HepG2 (cell line): ENCODE data around the gene RRP8. TPM values are rescaled to one million over a fixed set of nuclear protein-coding genes. Genes with fewer than 3 reads are reported as not detected.

Experiments used
- ATAC-seq: fragments of 200-7000 bp; cut with Tn5 transposase; 3 replicates; pipeline ENCODE4 v1.9.1; 2020; ENCODE audit warnings: mild to moderate bottlenecking, moderate library complexity
- BruUV-seq: library from RNA; stranded (reverse); fragments of 400-500 nt; replicated peaks from 2 replicates; lab custom pipeline; 2021; lab: Mats Ljungman, UMichigan
- CTCF ChIA-PET: fragments of 300-600 bp; formaldehyde crosslinking; extraction: SDS; loops from one replicate; lab custom pipeline; 2021; ENCODE audit warnings: low total read pairs, inconsistent platforms, low intra/inter-chr PET ratio; lab: Yijun Ruan, JAX
- POLR2A ChIA-PET: fragments of 350-600 bp; sonication (Branson Sonifier 250); formaldehyde crosslinking; loops from one replicate; lab custom pipeline; 2020; ENCODE audit warnings: antibody characterized with exemption, inconsistent platforms; lab: Yijun Ruan, JAX
- DNase-seq: peaks from one replicate; pipeline ENCODE4 v3.0.0-alpha.2; 2015; ENCODE audit warnings: low spot score
- FAIRE-seq: peaks from 3 replicates; lab custom pipeline; 2011; peaks lifted over from hg19 to GRCh38; lab: Jason Lieb, UNC
- H2AFZ ChIP-seq: one replicate; pipeline ENCODE4 v1.6.1; 2011; ENCODE audit warnings: low read length, inconsistent platforms
- H3K27ac ChIP-seq: fragments of 300-600 bp; 3 replicates; pipeline ENCODE4 v1.8.0; 2011; ENCODE audit warnings: mixed run types, mild to moderate bottlenecking, mixed read lengths, low read length, inconsistent platforms; ENCODE audit not compliant: insufficient read depth; ENCODE audit errors: extremely low read length
- H3K27me3 ChIP-seq, 2 experiments: fragments of 200-600 bp in 1 of 2; 2 replicates in 1 of 2; 3 replicates in 1 of 2; pipeline versions ENCODE4 v1.6.0 to v1.8.0; 2011; ENCODE audit warnings: low read length in 2 of 2, mild to moderate bottlenecking in 2 of 2, moderate library complexity in 2 of 2, inconsistent platforms in 1 of 2; ENCODE audit not compliant: insufficient read depth in 2 of 2, control insufficient read depth in 1 of 2
- H3K36me3 ChIP-seq, 2 experiments: fragments of 200-600 bp in 1 of 2; replicated peaks in 1 of 2; 2 replicates in 1 of 2; 3 replicates in 1 of 2; pipeline versions ENCODE4 v1.5.1 to v1.8.0; 2011; ENCODE audit warnings: low read length in 2 of 2, inconsistent platforms in 1 of 2; ENCODE audit not compliant: insufficient read depth in 2 of 2, control insufficient read depth in 1 of 2
- H3K4me1 ChIP-seq: 2 replicates; pipeline ENCODE4 v1.5.1; 2012; ENCODE audit warnings: low read length, inconsistent platforms; ENCODE audit not compliant: insufficient read depth
- H3K4me2 ChIP-seq: 2 replicates; pipeline ENCODE4 v1.6.0; 2011; ENCODE audit warnings: low read depth, low read length, inconsistent platforms
- H3K4me3 ChIP-seq, 3 experiments: fragments of 200-600 bp in 1 of 3; sonication (generic), shearing (Covaris generic) in 1 of 3; replicated peaks in 1 of 3; 2 replicates each; pipeline ENCODE4 v1.5.1; 2011 to 2016; ENCODE audit warnings: low read length in 3 of 3, inconsistent platforms in 2 of 3, low read depth in 2 of 3, mild to moderate bottlenecking in 2 of 3, control low read depth in 1 of 3, mixed read lengths in 1 of 3; ENCODE audit not compliant: insufficient read depth in 1 of 3
- H3K79me2 ChIP-seq: one replicate; pipeline ENCODE4 v1.6.1; 2011; ENCODE audit warnings: low read length, inconsistent platforms; ENCODE audit not compliant: insufficient read depth
- H3K9ac ChIP-seq: 2 replicates; pipeline ENCODE4 v1.6.0; 2011; ENCODE audit warnings: mild to moderate bottlenecking, low read depth, low read length, inconsistent platforms; ENCODE audit not compliant: insufficient read depth
- H3K9me3 ChIP-seq: 2 replicates; pipeline ENCODE4 v1.5.1; 2012; ENCODE audit warnings: mild to moderate bottlenecking, low read length
- H4K20me1 ChIP-seq: 2 replicates; pipeline ENCODE4 v1.6.0; 2011; ENCODE audit warnings: inconsistent platforms, mild to moderate bottlenecking, low read length, moderate library complexity; ENCODE audit not compliant: insufficient read depth
- GLI4 ChIP-seq: sonication (generic); formaldehyde crosslinking; IDR thresholded peaks from 2 replicates; pipeline ENCODE4 v1.5.1; 2020; ENCODE audit warnings: missing genetic modification reagents, mild to moderate bottlenecking, moderate library complexity, borderline replicate concordance
- ISX ChIP-seq: sonication (generic); formaldehyde crosslinking; conservative IDR thresholded peaks from 2 replicates; pipeline ENCODE4 v1.5.0; 2020; ENCODE audit warnings: missing genetic modification reagents
- NRL ChIP-seq: sonication (generic); formaldehyde crosslinking; IDR thresholded peaks from 2 replicates; pipeline ENCODE4 v1.5.0; 2020; ENCODE audit warnings: missing genetic modification reagents, mild to moderate bottlenecking, moderate library complexity, borderline replicate concordance
- POLR2A ChIP-seq, 2 experiments: IDR thresholded peaks; 2 replicates each; pipeline ENCODE4 v1.6.1; 2011; ENCODE audit warnings: low read depth in 2 of 2, low read length in 2 of 2, mild to moderate bottlenecking in 1 of 2, moderate library complexity in 1 of 2; ENCODE audit not compliant: insufficient read depth in 1 of 2
- SAFB2 ChIP-seq: sonication (generic); formaldehyde crosslinking; IDR thresholded peaks from 2 replicates; pipeline ENCODE4 v1.5.1; 2020; ENCODE audit warnings: missing genetic modification reagents, low read depth, mild to moderate bottlenecking, borderline replicate concordance
- WGBS: methylation state at CpG from one replicate; pipeline ENCODE4 v1.1.6; 2017; ENCODE audit warnings: low lambda C conversion rate; 5-methylcytosine and 5-hydroxymethylcytosine counted together
- in situ Hi-C: cut with HindIII; loops from 2 replicates; pipeline ENCODE4 v1.10.0; 2017; ENCODE audit warnings: low pct_unique_long_range_greater_than_20kb; ENCODE audit not compliant: extremely low pct_ligation_motif_present
- intact Hi-C: fragments of 100-400 bp; cut with micrococcal nuclease; formaldehyde crosslinking; loops from one replicate; pipeline ENCODE4 v1.10.0; 2022; ENCODE audit not compliant: unreplicated experiment
- polyA plus RNA-seq, 8 experiments: library from polyadenylated mRNA; depleted of rRNA in 3 of 8; stranded (reverse) in 7 of 8; unstranded in 1 of 8; fragments of >200 nt; fragmentation: Illumina TruSeq in 4 of 8; extraction: Trizol in 4 of 8; gene quantifications; 2 replicates each; pipeline versions ENCODE4 v1.2.1 to v1.2.3, GENCODE V29; 2011 to 2016; ENCODE audit warnings: low read depth in 4 of 8, missing spikeins in 1 of 8, mixed read lengths in 1 of 8; ENCODE audit not compliant: insufficient read depth in 1 of 8
- total RNA-seq, 5 experiments: library from RNA; depleted of rRNA; stranded (reverse); fragments of >200 nt; fragmentation: Illumina TruSeq; extraction: Trizol; gene quantifications; 2 replicates each; pipeline ENCODE4 v1.2.3, GENCODE V29; 2016; ENCODE audit warnings: low read depth in 1 of 5
- TF ChIP-seq, protein P1 (sequence below): sonication (generic); IDR thresholded peaks from 2 replicates; pipeline ENCODE4 v1.6.1; 2016; ENCODE audit warnings: low read depth, borderline replicate concordance

RRP8 gene
- total and polyA plus RNA-seq, 2 of the 13 experiments (the other 11 are each of a cell fraction or from before 2014, with no cell fraction given) = 7.2 to 21.6 TPM

DNA sequence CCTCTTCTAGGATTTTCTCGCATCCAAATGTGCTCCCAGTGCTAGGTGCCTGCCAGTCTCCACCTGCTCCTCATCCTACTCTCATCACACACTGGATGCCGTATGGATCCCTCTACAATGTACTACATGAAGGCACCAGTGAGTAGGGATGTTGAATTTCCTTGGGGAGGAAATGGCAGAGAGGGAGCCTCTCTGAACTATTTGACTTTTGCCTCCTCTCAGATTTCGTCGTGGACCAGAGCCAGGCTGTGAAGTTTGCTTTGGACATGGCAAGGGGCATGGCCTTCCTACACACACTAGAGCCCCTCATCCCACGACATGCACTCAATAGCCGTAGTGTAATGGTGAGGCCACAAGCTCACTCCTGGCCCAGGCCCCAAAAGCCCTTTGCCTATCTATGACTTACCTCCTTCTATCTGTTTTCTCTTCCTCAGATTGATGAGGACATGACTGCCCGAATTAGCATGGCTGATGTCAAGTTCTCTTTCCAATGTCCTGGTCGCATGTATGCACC, 6.1 kb upstream of the RRP8 start:
- FAIRE-seq (no peak), ATAC-seq (no peak), DNase-seq (no peak)
- H3K4me2 ChIP-seq = no peak overlapping the region
- ChIA-PET POLR2A (interaction anchor here (2.1 kb wide), 1 partner anchor 9 kb away, joined by 6 read pairs; the partner anchor contains the start of gene TPP1), CTCF (no interaction called here)
- no peak overlapping the region for H3K9ac ChIP-seq
- H3K4me1 ChIP-seq = peaks cover 61% of the 10 kb centered on the region
- BruUV-seq = no TSS peak
- in situ Hi-C loops (loop anchor here (10.0 kb wide), 1 partner anchor 125 kb away; the partner anchor contains the start of genes ARFIP2 and TIMM10B), intact Hi-C loops (loop anchor here (5.0 kb wide), 1 partner anchor 127 kb away; the partner anchor contains the start of genes ARFIP2 and TIMM10B)
- no peak overlapping the region for H3K4me3 ChIP-seq
- no peak overlapping the region for H3K27ac ChIP-seq
- no peaks in the 10 kb centered on the region for H4K20me1 ChIP-seq
- H2AFZ ChIP-seq = no peak overlapping the region
- no peak for TF ChIP-seq SAFB2 (CRISPR knock-in tag)
- no peak for TF ChIP-seq NRL (CRISPR knock-in tag)
- no peak for TF ChIP-seq GLI4 (CRISPR knock-in tag)
- 0 out of 4 replicates have a peak, but pooled peaks of 1 of the 2 experiments have one; percentile 11 for TF ChIP-seq POLR2A (IDR thresholded peaks at IDR 0.05; ENCODE audit: insufficient read depth in 1 of 2, low read depth in 2 of 2, low read length in 2 of 2)
- no peak for TF ChIP-seq ISX (CRISPR knock-in tag)
- TF ChIP-seq, protein P1, sequence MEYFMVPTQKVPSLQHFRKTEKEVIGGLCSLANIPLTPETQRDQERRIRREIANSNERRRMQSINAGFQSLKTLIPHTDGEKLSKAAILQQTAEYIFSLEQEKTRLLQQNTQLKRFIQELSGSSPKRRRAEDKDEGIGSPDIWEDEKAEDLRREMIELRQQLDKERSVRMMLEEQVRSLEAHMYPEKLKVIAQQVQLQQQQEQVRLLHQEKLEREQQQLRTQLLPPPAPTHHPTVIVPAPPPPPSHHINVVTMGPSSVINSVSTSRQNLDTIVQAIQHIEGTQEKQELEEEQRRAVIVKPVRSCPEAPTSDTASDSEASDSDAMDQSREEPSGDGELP = no peak
- H3K79me2 ChIP-seq = peaks cover 32% of the 10 kb centered on the region
- no peaks in the 10 kb centered on the region for H3K9me3 ChIP-seq
- peaks cover 21 to 38% of the 10 kb centered on the region in 2 experiments for H3K36me3 ChIP-seq
- H3K27me3 ChIP-seq = no peaks in the 10 kb centered on the region
- 84% methylated on average over 8 of the region's 8 CpGs for WGBS
